ENCODE data around the gene AFAP1.

GRCh38 chr4:7937006-7937405, 2.7 kb downstream of the AFAP1 start:
- TF ChIP-seq, protein P1, sequence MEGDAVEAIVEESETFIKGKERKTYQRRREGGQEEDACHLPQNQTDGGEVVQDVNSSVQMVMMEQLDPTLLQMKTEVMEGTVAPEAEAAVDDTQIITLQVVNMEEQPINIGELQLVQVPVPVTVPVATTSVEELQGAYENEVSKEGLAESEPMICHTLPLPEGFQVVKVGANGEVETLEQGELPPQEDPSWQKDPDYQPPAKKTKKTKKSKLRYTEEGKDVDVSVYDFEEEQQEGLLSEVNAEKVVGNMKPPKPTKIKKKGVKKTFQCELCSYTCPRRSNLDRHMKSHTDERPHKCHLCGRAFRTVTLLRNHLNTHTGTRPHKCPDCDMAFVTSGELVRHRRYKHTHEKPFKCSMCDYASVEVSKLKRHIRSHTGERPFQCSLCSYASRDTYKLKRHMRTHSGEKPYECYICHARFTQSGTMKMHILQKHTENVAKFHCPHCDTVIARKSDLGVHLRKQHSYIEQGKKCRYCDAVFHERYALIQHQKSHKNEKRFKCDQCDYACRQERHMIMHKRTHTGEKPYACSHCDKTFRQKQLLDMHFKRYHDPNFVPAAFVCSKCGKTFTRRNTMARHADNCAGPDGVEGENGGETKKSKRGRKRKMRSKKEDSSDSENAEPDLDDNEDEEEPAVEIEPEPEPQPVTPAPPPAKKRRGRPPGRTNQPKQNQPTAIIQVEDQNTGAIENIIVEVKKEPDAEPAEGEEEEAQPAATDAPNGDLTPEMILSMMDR (IDR thresholded peaks at IDR 0.05) = no peak
- TF ChIP-seq POLR2A (IDR thresholded peaks at IDR 0.05) = no peak

All from Peyer's patch (tissue), 4 donors.